ENCODE data around the gene KCNQ1. TPM values are rescaled to one million over a fixed set of nuclear protein-coding genes. Genes with fewer than 3 reads are reported as not detected.

KCNQ1 gene
- polyA plus RNA-seq, 1 of the 3 experiments (the other 2 are of a cell fraction) = 0.05 TPM

GRCh38 chr11:2580571-2581001, 135.8 kb downstream of the KCNQ1 start:
- Histone ChIP-seq H3K9ac (no peak overlapping the region), H3K27me3 (ENCODE audit: insufficient read depth) (no peaks in the 10 kb centered on the region), H3K79me2 (ENCODE audit: insufficient read depth) (no peaks in the 10 kb centered on the region), H3K36me3 (replicated peaks in 1 of 2; ENCODE audit: control insufficient read depth in 1 of 2, insufficient read depth in 2 of 2, low read length in 1 of 2) (no peaks in the 10 kb centered on the region), H3K4me1 (ENCODE audit: control insufficient read depth in 1 of 2, insufficient read depth in 2 of 2, low read depth in 1 of 2, low read length in 1 of 2) (peaks cover 0 to 50% of the 10 kb centered on the region in 2 experiments; a peak in 1 of 4 replicates), H2AFZ (ENCODE audit: low read depth) (no peak overlapping the region), H3K27ac (ENCODE audit: low read depth in 2 of 2, low read length in 1 of 2) (no peak overlapping the region; a peak in 1 of 4 replicates), H3K9me2 (no peaks in the 10 kb centered on the region), H4K20me1 (ENCODE audit: insufficient read depth) (no peaks in the 10 kb centered on the region), H3F3A (replicated peaks; ENCODE audit: insufficient read depth) (no peaks in the 10 kb centered on the region), H3K9me3 (no peaks in the 10 kb centered on the region), H3K4me3 (ENCODE audit: low read depth in 2 of 2, low read length in 1 of 2) (no peak overlapping the region), H3K4me2 (no peak overlapping the region)
- TF ChIP-seq RAD21 (IDR thresholded peaks at IDR 0.05; ENCODE audit: low read length) (no peak), NFIC (IDR thresholded peaks at IDR 0.05; ENCODE audit: borderline replicate concordance) (no peak), ZBTB33 (IDR thresholded peaks at IDR 0.05; ENCODE audit: borderline replicate concordance, low read depth) (no peak), TEAD4 (IDR thresholded peaks at IDR 0.05; ENCODE audit: borderline replicate concordance, insufficient read depth) (no peak), FOXJ3 (CRISPR knock-in tag; IDR thresholded peaks at IDR 0.05) (no peak), USF1 (IDR thresholded peaks at IDR 0.05; ENCODE audit: borderline replicate concordance, low read depth) (no peak), EP300 (IDR thresholded peaks at IDR 0.05; ENCODE audit: borderline replicate concordance in 1 of 2, low read depth in 1 of 2, low read length in 1 of 2) (no peak), MAX (IDR thresholded peaks at IDR 0.05; ENCODE audit: low read depth) (no peak), FOSL2 (IDR thresholded peaks at IDR 0.05; ENCODE audit: borderline replicate concordance, low read depth) (no peak), GATA2 (CRISPR knock-in tag; IDR thresholded peaks at IDR 0.05) (no peak), RCOR1 (IDR thresholded peaks at IDR 0.05; ENCODE audit: low read length) (no peak), REST (IDR thresholded peaks at IDR 0.05; ENCODE audit: low read depth, low read length) (no peak), USF2 (IDR thresholded peaks at IDR 0.05; ENCODE audit: borderline replicate concordance, low read depth, low read length) (no peak), GABPA (IDR thresholded peaks at IDR 0.05; ENCODE audit: low read depth) (no peak)
- ChIA-PET POLR2A (no interaction called here), CTCF (interaction anchor here (2.7 kb wide), 1 partner anchor 307 kb away, joined by 7 read pairs; no protein-coding TSS in a partner anchor)
- WGBS (ENCODE audit: low lambda C conversion rate) = 63% methylated on average over 12 of the region's 13 CpGs
- peak; percentile 30 for DNase-seq

All from SK-N-SH (cell line).